ENCODE data around the gene RIMS1. TPM values are rescaled to one million over a fixed set of nuclear protein-coding genes. Genes with fewer than 3 reads are reported as not detected.

The RIMS1 gene
- polyA plus RNA-seq, 3 donors from 2014 or later: not detected

DNA sequence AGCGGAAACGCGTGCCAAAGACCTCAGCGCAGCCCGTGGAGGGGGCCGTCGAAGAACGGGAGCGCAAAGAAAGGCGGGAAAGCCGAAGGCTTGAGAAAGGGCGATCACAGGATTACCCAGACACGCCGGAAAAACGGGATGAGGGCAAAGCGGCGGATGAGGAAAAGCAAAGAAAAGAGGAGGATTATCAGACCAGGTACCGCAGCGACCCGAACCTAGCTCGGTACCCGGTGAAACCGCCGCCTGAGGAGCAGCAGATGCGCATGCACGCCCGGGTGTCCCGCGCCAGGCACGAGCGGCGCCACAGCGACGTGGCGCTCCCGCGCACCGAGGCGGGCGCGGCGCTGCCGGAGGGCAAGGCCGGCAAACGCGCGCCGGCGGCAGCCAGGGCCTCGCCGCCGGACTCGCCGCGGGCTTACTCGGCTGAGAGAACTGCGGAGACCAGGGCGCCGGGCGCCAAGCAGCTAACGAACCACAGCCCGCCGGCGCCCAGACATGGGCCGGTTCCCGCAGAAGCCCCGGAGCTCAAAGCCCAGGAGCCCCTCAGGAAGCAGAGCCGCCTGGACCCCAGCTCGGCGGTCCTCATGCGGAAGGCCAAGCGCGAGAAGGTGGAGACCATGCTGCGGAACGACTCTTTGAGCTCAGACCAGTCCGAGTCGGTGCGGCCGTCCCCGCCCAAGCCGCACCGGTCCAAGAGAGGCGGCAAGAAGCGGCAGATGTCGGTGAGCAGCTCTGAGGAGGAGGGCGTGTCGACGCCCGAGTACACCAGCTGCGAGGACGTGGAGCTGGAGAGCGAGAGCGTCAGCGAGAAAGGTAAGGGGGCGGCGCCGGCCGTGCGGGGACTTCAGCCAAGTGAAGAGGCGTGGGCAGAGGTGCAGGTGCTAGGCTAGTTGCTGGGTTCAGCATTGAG is 296.2 kb downstream of the RIMS1 start:
- H3K4me3 Mint-ChIP-seq: peak overlapping the region in 1 of 5 donors; percentile 36
- peaks cover 2 to 31% (median 12%) of the 10 kb centered on the region in 6 donors for H3K9me3 Mint-ChIP-seq
- peaks cover 0 to 9% (median 5%) of the 10 kb centered on the region in 3 donors for H3K27me3 Mint-ChIP-seq (ENCODE audit: low read depth in 3 of 3)
- DNase-seq: no peak
- H3K27ac Mint-ChIP-seq: no peak overlapping the region
- H3K36me3 Mint-ChIP-seq: peaks cover 0 to 3% (median 0%) of the 10 kb centered on the region in 3 donors
- H3K4me1 Mint-ChIP-seq: peaks cover 0 to 2% of the 10 kb centered on the region in 2 donors

GRCh38 chr6:72203983-72204382 is 317.6 kb downstream of the RIMS1 start:
- peaks cover 0 to 2% (median 2%) of the 10 kb centered on the region in 3 donors for H3K27me3 Mint-ChIP-seq (ENCODE audit: low read depth in 3 of 3)
- H3K27ac Mint-ChIP-seq: no peak overlapping the region
- no peak overlapping the region for H3K4me3 Mint-ChIP-seq
- H3K36me3 Mint-ChIP-seq: no peaks in the 10 kb centered on the region
- H3K4me1 Mint-ChIP-seq: no peaks in the 10 kb centered on the region
- no peak for DNase-seq
- H3K9me3 Mint-ChIP-seq: peaks cover 0 to 5% (median 2%) of the 10 kb centered on the region in 6 donors

GRCh38 chr6:72205500-72205899 is 319.1 kb downstream of the RIMS1 start:
- Mint-ChIP-seq H3K27ac (no peak overlapping the region), H3K4me1 (no peaks in the 10 kb centered on the region), H3K9me3 (peaks cover 0 to 5% (median 2%) of the 10 kb centered on the region in 6 donors)

GRCh38 chr6:72206606-72207005 is 320.3 kb downstream of the RIMS1 start:
- no peak for DNase-seq
- Mint-ChIP-seq H3K4me1 (no peaks in the 10 kb centered on the region), H3K27me3 (ENCODE audit: low read depth in 3 of 3) (peaks cover 0 to 4% (median 2%) of the 10 kb centered on the region in 3 donors), H3K4me3 (no peak overlapping the region), H3K27ac (no peak overlapping the region), H3K36me3 (no peaks in the 10 kb centered on the region), H3K9me3 (peaks cover 0 to 5% (median 0%) of the 10 kb centered on the region in 6 donors)

More at GRCh38 chr6:72205500-72205899, 319.1 kb downstream of the RIMS1 start:
- no peak for DNase-seq
- peaks cover 0 to 4% (median 2%) of the 10 kb centered on the region in 3 donors for H3K27me3 Mint-ChIP-seq (ENCODE audit: low read depth in 3 of 3)
- H3K36me3 Mint-ChIP-seq: no peaks in the 10 kb centered on the region
- no peak overlapping the region for H3K4me3 Mint-ChIP-seq

GRCh38 chr6:72212686-72213085 is 326.3 kb downstream of the RIMS1 start:
- Mint-ChIP-seq H3K36me3 (no peaks in the 10 kb centered on the region), H3K27me3 (ENCODE audit: low read depth in 3 of 3) (peaks cover 0 to 2% (median 0%) of the 10 kb centered on the region in 3 donors), H3K9me3 (peaks cover 0 to 7% (median 2%) of the 10 kb centered on the region in 6 donors), H3K4me1 (no peaks in the 10 kb centered on the region), H3K27ac (no peak overlapping the region), H3K4me3 (no peak overlapping the region)
- DNase-seq: no peak

- Mint-ChIP-seq H3K27ac (no peak overlapping the region), H3K36me3 (no peaks in the 10 kb centered on the region), H3K27me3 (ENCODE audit: low read depth in 3 of 3) (peaks cover 0 to 2% (median 0%) of the 10 kb centered on the region in 3 donors), H3K4me3 (no peak overlapping the region), H3K9me3 (peaks cover 0 to 10% (median 2%) of the 10 kb centered on the region in 6 donors), H3K4me1 (no peaks in the 10 kb centered on the region)
- no peak for DNase-seq
Measured at GRCh38 chr6:72213654-72214053, 327.3 kb downstream of the RIMS1 start.

DNA sequence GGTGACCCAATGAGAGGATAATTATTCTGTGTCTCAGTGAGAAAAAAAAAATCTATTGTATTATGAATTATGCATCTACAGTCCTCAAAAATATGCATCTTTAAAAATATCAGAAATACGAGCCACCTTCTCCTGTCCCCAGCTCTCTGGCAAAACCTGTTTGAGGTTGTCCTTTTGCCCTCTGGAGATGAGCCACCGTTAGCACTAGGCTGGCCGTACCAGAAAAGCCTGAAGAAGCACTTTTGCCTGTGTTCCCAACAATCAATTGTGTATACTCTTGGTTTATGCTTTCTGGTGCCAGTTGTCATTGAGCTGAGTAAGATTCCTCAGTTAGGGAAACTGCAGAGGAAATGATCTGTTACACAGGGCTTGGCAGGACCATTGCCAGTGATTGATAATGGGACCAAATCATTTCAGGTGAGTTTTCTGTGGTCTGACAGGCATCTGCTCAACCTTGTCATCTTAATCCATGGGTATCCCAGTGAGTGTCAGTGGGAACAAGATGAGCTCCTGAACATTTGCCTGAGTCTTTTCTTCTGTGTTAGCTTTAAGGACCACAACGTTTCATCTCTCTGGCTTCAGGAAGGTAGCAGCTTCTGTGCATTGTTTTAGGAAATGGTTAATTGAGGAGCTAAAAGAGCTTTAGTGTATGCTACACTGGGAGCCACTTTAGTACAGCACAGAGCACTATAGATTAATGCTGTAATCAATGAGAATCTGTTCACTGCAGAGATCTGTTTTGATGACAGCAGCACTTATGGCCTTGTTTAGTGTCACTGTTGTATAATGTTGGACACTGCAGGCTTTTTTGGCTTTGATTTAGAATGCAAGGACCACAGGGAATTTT is 330.1 kb downstream of the RIMS1 start:
- peaks cover 0 to 12% (median 4%) of the 10 kb centered on the region in 6 donors for H3K9me3 Mint-ChIP-seq
- H3K36me3 Mint-ChIP-seq: no peaks in the 10 kb centered on the region

GRCh38 chr6:72217626-72218025 is 331.3 kb downstream of the RIMS1 start:
- no peaks in the 10 kb centered on the region for H3K36me3 Mint-ChIP-seq
- H3K9me3 Mint-ChIP-seq: peaks cover 0 to 12% (median 4%) of the 10 kb centered on the region in 6 donors
- no peak for DNase-seq
- H3K27ac Mint-ChIP-seq: no peak overlapping the region
- H3K4me3 Mint-ChIP-seq: no peak overlapping the region
- no peaks in the 10 kb centered on the region for H3K27me3 Mint-ChIP-seq (ENCODE audit: low read depth in 3 of 3)
- H3K4me1 Mint-ChIP-seq: no peaks in the 10 kb centered on the region

More for the DNA sequence above, 330.1 kb downstream of the RIMS1 start:
- Mint-ChIP-seq H3K4me3 (no peak overlapping the region), H3K27ac (no peak overlapping the region), H3K4me1 (no peaks in the 10 kb centered on the region), H3K27me3 (ENCODE audit: low read depth in 3 of 3) (no peaks in the 10 kb centered on the region)
- no peak for DNase-seq

- H3K36me3 Mint-ChIP-seq: no peaks in the 10 kb centered on the region
- peaks cover 0 to 12% (median 4%) of the 10 kb centered on the region in 6 donors for H3K9me3 Mint-ChIP-seq
- H3K4me3 Mint-ChIP-seq: no peak overlapping the region
- DNase-seq: no peak
- no peaks in the 10 kb centered on the region for H3K4me1 Mint-ChIP-seq
- no peak overlapping the region for H3K27ac Mint-ChIP-seq
- H3K27me3 Mint-ChIP-seq (ENCODE audit: low read depth in 3 of 3): no peaks in the 10 kb centered on the region
Measured at GRCh38 chr6:72218125-72218524, 331.8 kb downstream of the RIMS1 start.

GRCh38 chr6:72219536-72219935 is 333.2 kb downstream of the RIMS1 start:
- no peak overlapping the region for H3K27ac Mint-ChIP-seq
- no peaks in the 10 kb centered on the region for H3K27me3 Mint-ChIP-seq (ENCODE audit: low read depth in 3 of 3)
- H3K4me3 Mint-ChIP-seq: no peak overlapping the region
- H3K9me3 Mint-ChIP-seq: peaks cover 0 to 12% (median 4%) of the 10 kb centered on the region in 6 donors
- no peaks in the 10 kb centered on the region for H3K4me1 Mint-ChIP-seq
- no peaks in the 10 kb centered on the region for H3K36me3 Mint-ChIP-seq
- no peak for DNase-seq

- Mint-ChIP-seq H3K4me3 (no peak overlapping the region), H3K27ac (no peak overlapping the region), H3K36me3 (no peaks in the 10 kb centered on the region), H3K27me3 (ENCODE audit: low read depth in 3 of 3) (no peaks in the 10 kb centered on the region), H3K9me3 (peaks cover 0 to 4% (median 0%) of the 10 kb centered on the region in 6 donors), H3K4me1 (no peaks in the 10 kb centered on the region)
- DNase-seq: no peak
Measured at GRCh38 chr6:72238021-72238420, 351.7 kb downstream of the RIMS1 start.

DNA sequence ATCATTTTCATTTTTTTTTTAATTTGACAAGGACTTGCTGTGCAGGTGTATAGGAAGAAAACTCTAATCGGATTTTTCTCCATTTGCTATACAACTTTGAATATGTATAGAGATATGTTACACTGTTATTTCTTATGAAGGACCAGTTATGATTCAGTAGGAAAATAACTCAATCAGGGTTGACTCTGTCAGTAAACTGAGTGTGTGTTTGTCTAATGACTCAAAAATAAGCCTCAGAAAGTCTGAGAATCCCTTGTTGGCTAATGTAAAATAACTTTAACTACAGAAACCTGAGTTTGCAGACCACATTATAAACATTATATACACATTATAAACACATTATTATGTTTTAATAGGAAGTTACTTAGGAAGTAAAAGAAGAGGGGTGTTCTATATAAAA is 352.6 kb downstream of the RIMS1 start:
- peaks cover 0 to 4% (median 0%) of the 10 kb centered on the region in 6 donors for H3K9me3 Mint-ChIP-seq
- no peaks in the 10 kb centered on the region for H3K27me3 Mint-ChIP-seq (ENCODE audit: low read depth in 3 of 3)
- H3K36me3 Mint-ChIP-seq: no peaks in the 10 kb centered on the region
- no peak overlapping the region for H3K27ac Mint-ChIP-seq
- no peaks in the 10 kb centered on the region for H3K4me1 Mint-ChIP-seq
- H3K4me3 Mint-ChIP-seq: no peak overlapping the region
- DNase-seq: no peak

- Mint-ChIP-seq H3K9me3 (peaks cover 0 to 2% (median 0%) of the 10 kb centered on the region in 6 donors), H3K4me3 (no peak overlapping the region), H3K36me3 (no peaks in the 10 kb centered on the region), H3K27ac (no peak overlapping the region), H3K4me1 (no peaks in the 10 kb centered on the region), H3K27me3 (ENCODE audit: low read depth in 3 of 3) (no peaks in the 10 kb centered on the region)
- DNase-seq: no peak
Measured at GRCh38 chr6:72245565-72245964, 359.2 kb downstream of the RIMS1 start.

- Mint-ChIP-seq H3K27me3 (ENCODE audit: low read depth in 3 of 3) (no peaks in the 10 kb centered on the region), H3K36me3 (no peaks in the 10 kb centered on the region), H3K4me3 (no peak overlapping the region)
Measured at GRCh38 chr6:72246926-72247325, 360.6 kb downstream of the RIMS1 start.

More at GRCh38 chr6:72246926-72247325, 360.6 kb downstream of the RIMS1 start:
- H3K27ac Mint-ChIP-seq: no peak overlapping the region
- H3K9me3 Mint-ChIP-seq: peaks cover 0 to 2% (median 0%) of the 10 kb centered on the region in 6 donors
- no peaks in the 10 kb centered on the region for H3K4me1 Mint-ChIP-seq
- DNase-seq: no peak
